Suprapubic skin (tissue), 4 donors: ENCODE results near the gene CELSR3. TPM values are rescaled to one million over a fixed set of nuclear protein-coding genes. Genes with fewer than 3 reads are reported as not detected.
A peak's percentile ranks its signal among the peaks of the same experiment; 100 is the strongest.

ENCODE experiments used
- DNase-seq, 2 donors: peaks; one replicate each; pipeline ENCODE4 v3.0.0-alpha.2; 2019; ENCODE audit warnings: low spot score in 2 of 2
- H3K27ac ChIP-seq: fragments of 200-600 bp; sonication (generic); one replicate; pipeline ENCODE4 v1.5.1; 2019
- H3K27me3 ChIP-seq: fragments of 200-600 bp; sonication (generic); one replicate; pipeline ENCODE4 v1.5.1; 2019
- H3K36me3 ChIP-seq: fragments of 200-600 bp; sonication (generic); one replicate; pipeline ENCODE4 v1.5.1; 2019
- H3K4me1 ChIP-seq: fragments of 200-600 bp; sonication (generic); one replicate; pipeline ENCODE4 v1.5.1; 2019
- H3K4me3 ChIP-seq: fragments of 200-600 bp; sonication (generic); one replicate; pipeline ENCODE4 v1.5.1; 2019; ENCODE audit warnings: mild to moderate bottlenecking
- H3K9me3 ChIP-seq: fragments of 200-600 bp; sonication (generic); one replicate; pipeline ENCODE4 v1.5.1; 2019
- CTCF ChIP-seq, 2 donors: fragments of 200-600 bp in 1 of 2; fragments of 450-650 bp in 1 of 2; sonication (generic) in 1 of 2; IDR thresholded peaks; one replicate each; pipeline ENCODE4 v1.5.1; 2016 to 2019; ENCODE audit warnings: antibody characterized with exemption in 2 of 2, mild to moderate bottlenecking in 1 of 2, moderate library complexity in 1 of 2
- EP300 ChIP-seq: sonication (generic); formaldehyde crosslinking; IDR thresholded peaks from one replicate; pipeline ENCODE4 v1.6.1; 2017; ENCODE audit warnings: antibody characterized with exemption
- POLR2A ChIP-seq, 2 donors: fragments of 450-650 bp; IDR thresholded peaks; one replicate each; pipeline ENCODE4 v1.6.1; 2017; ENCODE audit warnings: antibody characterized with exemption in 2 of 2, mild to moderate bottlenecking in 2 of 2, moderate library complexity in 2 of 2
- POLR2AphosphoS5 ChIP-seq, 3 donors: sonication (generic); formaldehyde crosslinking; IDR thresholded peaks; one replicate each; pipeline ENCODE4 v1.6.1; 2017; ENCODE audit warnings: antibody characterized with exemption in 3 of 3
- WGBS: methylation state at CpG from one replicate; pipeline ENCODE4 v1.1.5; 2018; 5-methylcytosine and 5-hydroxymethylcytosine counted together
- total RNA-seq, 4 donors: library from RNA; depleted of rRNA; stranded (reverse); fragments of >200 nt; gene quantifications; one replicate each; pipeline ENCODE4 v1.1.0, GENCODE V29; 2016

The CELSR3 gene
- total RNA-seq, 4 donors from 2014 or later, result 1.6 to 3.2 (median 2.0) TPM

GRCh38 chr3:48692551-48692950 lies 29.9 kb upstream of the CELSR3 start:
- Histone ChIP-seq H3K27ac (peak overlapping the region; percentile 92), H3K36me3 (peaks cover 75% of the 10 kb centered on the region), H3K4me3 (peak overlapping the region; percentile 51)

GRCh38 chr3:48690846-48691458 lies 28.3 kb upstream of the CELSR3 start:
- Histone ChIP-seq H3K4me3 (no peak overlapping the region), H3K9me3 (no peaks in the 10 kb centered on the region), H3K27me3 (no peaks in the 10 kb centered on the region), H3K4me1 (peaks cover 40% of the 10 kb centered on the region), H3K36me3 (peaks cover 80% of the 10 kb centered on the region), H3K27ac (no peak overlapping the region)
- DNase-seq, result no peak
- TF ChIP-seq POLR2AphosphoS5 (IDR thresholded peaks at IDR 0.05), result no peak
- no peak for TF ChIP-seq CTCF (IDR thresholded peaks at IDR 0.05)
- TF ChIP-seq EP300, result no peak
- TF ChIP-seq POLR2A (IDR thresholded peaks at IDR 0.05), result no peak
- 88% methylated on average over 2 of the region's 2 CpGs for WGBS

More at GRCh38 chr3:48692551-48692950, 29.9 kb upstream of the CELSR3 start:
- Histone ChIP-seq H3K9me3 (no peaks in the 10 kb centered on the region), H3K4me1 (peaks cover 37% of the 10 kb centered on the region), H3K27me3 (no peaks in the 10 kb centered on the region)
- TF ChIP-seq POLR2AphosphoS5 (IDR thresholded peaks at IDR 0.05) (no peak), CTCF (IDR thresholded peaks at IDR 0.05) (no peak), POLR2A (IDR thresholded peaks at IDR 0.05) (no peak), EP300 (no peak)
- DNase-seq, result no peak

- TF ChIP-seq EP300 (no peak), CTCF (IDR thresholded peaks at IDR 0.05) (no peak), POLR2AphosphoS5 (IDR thresholded peaks at IDR 0.05) (no peak), POLR2A (IDR thresholded peaks at IDR 0.05) (no peak)
- Histone ChIP-seq H3K27ac (no peak overlapping the region), H3K36me3 (peaks cover 71% of the 10 kb centered on the region), H3K27me3 (no peaks in the 10 kb centered on the region), H3K4me3 (no peak overlapping the region), H3K4me1 (peaks cover 43% of the 10 kb centered on the region), H3K9me3 (no peaks in the 10 kb centered on the region)
- WGBS, result 71% methylated on average over 5 of the region's 5 CpGs
- no peak for DNase-seq
Observed at GRCh38 chr3:48689384-48689783, 26.7 kb upstream of the CELSR3 start.

GRCh38 chr3:48688737-48689075 lies 26.0 kb upstream of the CELSR3 start:
- no peak for DNase-seq

More at GRCh38 chr3:48688737-48689075, 26.0 kb upstream of the CELSR3 start:
- Histone ChIP-seq H3K36me3 (peaks cover 66% of the 10 kb centered on the region), H3K9me3 (no peaks in the 10 kb centered on the region), H3K4me3 (no peak overlapping the region), H3K27ac (no peak overlapping the region), H3K27me3 (no peaks in the 10 kb centered on the region), H3K4me1 (peaks cover 44% of the 10 kb centered on the region)
- TF ChIP-seq POLR2A (IDR thresholded peaks at IDR 0.05), result no peak
- TF ChIP-seq CTCF (IDR thresholded peaks at IDR 0.05), result no peak
- no peak for TF ChIP-seq POLR2AphosphoS5 (IDR thresholded peaks at IDR 0.05)
- no peak for TF ChIP-seq EP300
- WGBS, result 89% methylated on average over 3 of the region's 3 CpGs
